GM21529 (cell line): ENCODE measurements around the gene NCDN.

ENCODE experiments used
- ATAC-seq: cut with Tn5 transposase; IDR thresholded peaks from one replicate; pipeline ENCODE4 v1.9.1; 2021; ENCODE audit not compliant: unreplicated experiment

Gene NCDN

GRCh38 chr1:35554266-35555211 lies 3.1 kb upstream of the NCDN start:
- no peak for ATAC-seq

GRCh38 chr1:35555212-35555584 lies 2.4 kb upstream of the NCDN start:
- ATAC-seq: no peak

- ATAC-seq: no peak
Measured at GRCh38 chr1:35555601-35556477, 1.8 kb upstream of the NCDN start.

- no peak for ATAC-seq
Measured at GRCh38 chr1:35556484-35557117, 998 bp upstream of the NCDN start.

- peak; percentile 80 for ATAC-seq
Measured at GRCh38 chr1:35557118-35557610, 435 bp upstream of the NCDN start, which contains the start of gene KIAA0319L. Gene KIAA0319L (minus strand): TSS chr1:35557403. CDS start chr1:35554491, 2,912 bp downstream.

GRCh38 chr1:35558374-35559316 lies 1.0 kb downstream of the NCDN start:
- no peak for ATAC-seq

GRCh38 chr1:35559317-35559944 lies 1.8 kb downstream of the NCDN start:
- ATAC-seq: no peak

- ATAC-seq: no peak
Measured at GRCh38 chr1:35560256-35561225, 2.9 kb downstream of the NCDN start.

GRCh38 chr1:35561297-35561971 lies 3.8 kb downstream of the NCDN start:
- no peak for ATAC-seq

- no peak for ATAC-seq
Measured at GRCh38 chr1:35561972-35562680, 4.5 kb downstream of the NCDN start.

- ATAC-seq: no peak
Measured at GRCh38 chr1:35563166-35563565, 5.6 kb downstream of the NCDN start.

- ATAC-seq: peak; percentile 57
Measured at GRCh38 chr1:35564037-35564883, 6.7 kb downstream of the NCDN start.

GRCh38 chr1:35564884-35565741 lies 7.5 kb downstream of the NCDN start:
- no peak for ATAC-seq

- no peak for ATAC-seq
Measured at GRCh38 chr1:35565742-35566133, 8.1 kb downstream of the NCDN start.

GRCh38 chr1:35567947-35568558 lies 10.5 kb downstream of the NCDN start:
- no peak for ATAC-seq
